NCI-H82 treated with DMSO at 0.1 percent for 48 hours (cell line): ENCODE data around the gene MAD1L1.
"Not testable (repeated sequence)": the region's sequence is repeated elsewhere in the genome, so short reads cannot be mapped to it uniquely, and the experiment has no call there.

Source experiments
- DNase-seq: peaks from one replicate; lab custom pipeline; 2025; ENCODE audit not compliant: unreplicated experiment; lab: John Stamatoyannopoulos, UW

Gene MAD1L1

DNA sequence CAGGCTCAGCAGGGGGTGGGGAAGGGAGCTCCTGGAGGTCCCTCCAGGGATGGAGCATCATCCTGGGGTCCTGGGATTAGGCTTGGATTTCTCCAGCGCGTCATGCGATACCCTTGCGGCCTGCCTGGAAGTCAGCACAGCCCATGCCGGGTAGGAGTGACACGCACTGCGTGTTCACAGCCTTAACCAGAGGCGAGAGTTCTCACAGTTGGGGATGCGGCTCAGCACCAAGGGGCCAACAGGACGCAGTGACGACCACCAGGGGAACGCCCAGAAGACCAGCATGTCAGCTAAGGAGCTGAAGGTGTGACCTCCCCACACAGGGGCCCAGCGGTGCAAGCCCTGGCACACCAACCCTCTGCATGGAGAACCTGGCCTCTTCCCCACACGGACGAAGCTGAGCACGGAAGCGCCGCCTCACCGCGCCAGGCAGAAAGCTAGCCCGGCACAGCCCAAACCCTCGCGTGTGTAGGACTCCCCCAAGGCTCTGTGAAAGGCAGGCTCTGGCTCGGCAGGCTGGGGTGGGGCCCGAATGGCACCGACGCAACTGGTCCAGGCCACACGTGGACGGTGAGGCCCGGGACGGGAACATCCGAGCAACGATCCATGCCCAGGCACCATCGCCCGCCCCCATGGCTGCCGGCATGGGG, 364.1 kb downstream of the MAD1L1 start:
- DNase-seq, result no peak

DNA sequence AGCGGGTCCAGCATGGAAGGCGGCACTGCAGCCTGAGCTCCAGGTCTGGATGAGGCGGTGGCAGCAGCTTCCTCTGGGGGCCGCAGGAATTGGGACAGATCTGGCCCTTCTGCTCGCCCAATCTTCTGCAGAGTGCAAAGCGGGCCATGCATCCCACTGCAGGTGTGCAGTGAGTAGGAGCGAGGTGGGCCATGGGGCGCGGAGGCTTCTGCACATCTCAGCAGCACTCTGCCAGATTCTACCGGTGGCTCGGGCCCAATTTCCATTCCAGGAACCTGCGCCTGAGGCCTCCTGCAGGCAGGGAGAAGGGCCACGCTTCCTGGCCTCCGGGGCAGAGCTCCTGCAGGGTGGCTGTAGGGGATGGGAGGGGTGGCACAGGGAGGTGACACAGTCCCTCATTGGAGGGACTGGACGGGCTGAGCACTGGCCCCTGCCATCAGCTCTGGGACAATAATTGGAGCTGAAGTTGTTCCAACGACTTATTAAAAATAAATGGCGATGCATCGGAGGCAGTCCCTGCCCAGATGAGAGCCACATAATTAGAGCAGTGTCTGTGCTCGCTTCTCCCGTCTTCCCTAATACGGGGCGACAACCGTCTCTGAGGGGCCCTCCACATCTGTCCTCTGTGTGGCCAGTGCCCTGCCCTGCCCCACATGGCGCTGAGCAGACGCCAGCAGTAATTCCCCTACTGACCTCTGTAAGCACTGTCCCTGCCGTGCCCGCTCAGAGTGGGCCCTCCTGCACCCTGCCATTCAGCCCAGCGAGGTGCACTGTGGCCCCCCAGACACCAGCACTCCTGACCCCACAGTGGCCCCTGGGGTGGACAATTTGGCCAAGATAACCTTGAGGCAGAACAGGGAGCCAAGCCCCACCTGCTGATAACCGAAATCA, 365.1 kb downstream of the MAD1L1 start:
- DNase-seq, result no peak

DNA sequence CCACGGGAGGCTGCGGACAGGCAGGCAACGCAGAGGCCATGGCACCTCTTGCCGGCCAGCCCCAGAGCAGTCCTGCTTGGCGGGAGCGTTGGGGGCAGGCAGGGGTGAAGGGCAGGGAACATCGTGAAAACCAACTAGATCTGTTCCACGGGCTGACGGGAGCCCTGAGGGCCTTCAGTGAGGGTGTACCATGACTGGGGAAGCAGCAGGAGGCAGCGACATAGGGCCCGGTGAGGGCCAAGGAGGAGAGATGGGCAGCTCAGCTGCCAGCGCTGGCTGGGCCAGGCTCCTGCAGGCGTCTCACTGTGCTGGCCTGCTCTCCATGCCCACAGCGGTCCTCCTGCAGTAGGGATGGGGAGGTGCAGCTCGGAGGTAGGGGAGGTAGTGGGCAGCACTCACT, 366.1 kb downstream of the MAD1L1 start:
- DNase-seq, result no peak

DNA sequence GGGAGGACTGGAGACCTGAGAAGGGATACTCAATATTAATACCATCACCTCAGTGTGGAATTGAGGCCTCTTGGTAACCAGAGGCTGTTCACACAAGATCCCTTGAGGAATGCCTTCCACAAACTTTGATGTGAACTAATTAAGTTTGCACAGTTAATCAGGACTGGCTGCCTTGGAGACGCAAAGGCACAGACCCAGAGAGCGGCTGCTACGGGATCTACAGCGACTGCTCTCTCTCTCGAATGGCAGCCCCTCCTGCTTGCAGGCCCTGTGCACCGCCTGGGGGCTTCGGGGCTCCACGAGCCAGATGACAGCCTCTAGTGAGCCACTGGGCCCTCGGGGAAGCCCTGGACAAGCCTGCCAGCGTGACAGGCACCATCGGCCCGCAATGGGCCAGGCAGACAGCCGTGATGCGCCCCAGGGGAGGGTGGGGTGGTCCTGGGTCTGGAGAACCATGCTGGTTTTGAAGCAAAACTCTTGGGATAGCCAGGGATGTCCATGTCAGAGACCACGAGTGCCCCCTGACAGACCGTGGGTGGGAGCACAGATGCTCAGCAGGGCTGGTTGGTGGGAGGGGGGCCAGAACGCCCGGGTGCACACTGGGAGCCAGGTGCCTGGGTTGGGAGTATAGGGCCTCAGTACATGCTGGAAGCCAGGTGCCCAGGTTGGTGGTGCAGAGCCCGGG, 367.0 kb downstream of the MAD1L1 start:
- no peak for DNase-seq

DNA sequence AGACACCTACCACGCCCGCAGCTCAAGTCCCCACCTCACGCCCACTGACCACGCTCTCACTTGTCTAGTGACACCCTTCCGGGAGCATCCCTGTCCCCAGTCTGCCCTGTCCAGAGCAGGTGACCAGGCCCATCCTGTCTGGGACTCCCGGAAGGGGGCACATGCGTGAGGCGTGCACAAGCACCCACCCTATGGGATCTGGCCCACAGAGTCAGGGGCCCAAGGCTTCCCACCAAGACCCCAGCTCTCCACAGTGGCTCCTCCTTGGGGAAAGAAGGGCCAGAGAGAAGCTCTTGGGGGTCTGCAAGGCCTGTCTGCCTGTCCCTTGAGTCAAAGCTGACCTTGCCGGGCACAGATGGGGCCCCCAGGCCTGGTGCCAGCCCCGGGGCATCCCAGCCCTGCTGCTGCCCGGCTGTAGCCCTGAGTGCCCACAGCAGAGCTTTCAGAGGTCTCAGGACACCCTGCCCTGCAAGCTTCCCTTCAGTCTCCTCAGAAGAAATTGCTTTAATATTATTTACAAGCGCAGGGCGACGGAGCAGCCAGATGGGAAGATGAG, 367.7 kb downstream of the MAD1L1 start:
- DNase-seq, result no peak

DNA sequence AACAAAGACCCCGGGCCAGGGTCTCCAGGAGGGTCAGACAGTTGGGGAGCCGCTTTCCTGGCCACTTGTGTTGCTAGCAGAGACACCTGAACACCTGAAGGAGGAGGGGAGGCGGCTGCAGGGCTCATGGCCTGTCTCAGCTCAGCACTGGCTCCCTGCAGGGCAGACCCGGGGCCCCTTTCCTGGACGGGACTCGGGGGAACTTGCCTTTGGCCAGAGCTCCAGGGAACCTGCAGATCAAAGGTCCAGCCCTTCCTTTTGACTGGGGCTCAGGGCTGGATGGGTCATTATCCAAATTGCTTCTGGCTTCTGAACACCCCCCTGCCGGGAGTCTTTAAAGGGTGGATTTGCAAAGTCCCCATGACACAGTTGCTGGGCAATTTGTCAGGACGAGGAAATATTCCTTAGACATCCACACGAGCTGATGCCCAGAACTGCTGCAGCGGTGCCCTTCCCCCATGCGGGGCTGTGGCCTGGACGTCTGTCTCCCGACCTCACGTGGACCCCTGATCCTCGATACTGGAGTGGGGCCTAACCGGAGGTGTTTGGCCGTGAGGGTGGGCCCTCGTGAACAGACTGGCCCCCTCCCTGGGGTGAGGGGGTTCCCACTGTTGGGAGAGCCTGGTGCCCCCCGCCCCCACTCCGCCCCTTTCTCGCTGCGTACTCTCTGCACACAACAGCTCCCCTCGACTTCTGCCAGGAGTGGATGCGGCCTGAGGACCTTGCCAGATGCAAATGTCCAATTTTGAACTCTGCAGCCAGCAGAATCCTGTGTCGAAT, 368.4 kb downstream of the MAD1L1 start:
- DNase-seq, result no peak

DNA sequence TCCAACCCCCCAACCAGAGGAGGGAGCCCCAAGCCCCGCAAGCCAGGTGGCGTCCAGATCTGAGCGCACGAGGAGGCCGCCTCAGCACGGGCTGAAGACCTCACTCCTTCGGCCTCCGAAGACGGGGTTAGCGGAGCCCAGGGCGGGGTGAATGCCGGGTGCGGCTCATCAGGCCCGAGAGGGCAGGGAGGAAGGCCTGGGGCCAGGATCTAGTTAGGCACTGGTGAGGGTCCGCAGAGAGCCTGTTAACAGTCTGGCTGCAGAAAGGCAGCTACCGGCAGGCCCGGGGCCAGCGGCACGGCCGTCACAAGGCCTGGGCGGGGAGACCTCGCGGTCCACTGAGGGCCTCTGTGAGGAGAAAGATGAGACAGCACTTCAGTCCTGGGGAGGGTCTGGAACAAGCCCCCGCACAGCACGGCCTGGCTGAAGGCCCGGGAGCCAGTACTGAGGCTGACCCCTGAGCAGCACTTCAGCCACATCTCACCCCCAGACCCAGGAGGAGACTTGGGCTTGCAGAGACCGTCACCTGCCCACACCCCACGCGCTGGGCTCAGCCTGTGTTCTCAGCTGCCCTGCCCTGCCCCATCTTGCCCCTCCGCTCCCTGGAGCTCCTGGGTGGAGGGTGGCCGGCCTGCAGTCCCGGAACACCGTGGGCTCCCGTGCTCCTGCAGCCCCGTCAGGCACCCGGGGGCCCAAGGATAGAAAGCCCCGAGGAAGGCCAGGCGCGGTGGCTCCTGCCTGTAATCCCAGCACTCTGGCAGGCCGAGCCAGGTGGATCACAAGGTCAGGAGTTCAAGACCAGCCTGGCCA, 369.4 kb downstream of the MAD1L1 start:
- DNase-seq, result no peak

DNA sequence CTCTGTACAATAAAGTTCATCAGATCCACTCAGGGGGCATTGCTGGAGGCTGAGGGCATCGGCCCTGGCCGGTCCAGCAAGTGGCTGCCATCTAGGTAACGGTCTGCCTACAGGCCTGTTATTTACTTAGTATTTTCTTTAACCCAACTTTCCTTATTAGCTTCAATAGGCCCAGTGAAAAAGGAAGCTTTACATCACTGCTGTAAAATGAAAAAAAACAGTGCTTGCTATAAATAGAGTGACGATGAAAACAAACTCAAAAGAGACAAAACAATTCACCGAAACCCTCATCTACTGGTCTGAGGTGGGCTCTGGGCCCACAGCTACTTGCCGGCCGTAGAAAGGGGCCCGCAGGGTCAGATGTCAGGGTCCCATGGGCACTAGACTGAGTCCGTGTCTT, 370.2 kb downstream of the MAD1L1 start:
- DNase-seq, result no peak

DNA sequence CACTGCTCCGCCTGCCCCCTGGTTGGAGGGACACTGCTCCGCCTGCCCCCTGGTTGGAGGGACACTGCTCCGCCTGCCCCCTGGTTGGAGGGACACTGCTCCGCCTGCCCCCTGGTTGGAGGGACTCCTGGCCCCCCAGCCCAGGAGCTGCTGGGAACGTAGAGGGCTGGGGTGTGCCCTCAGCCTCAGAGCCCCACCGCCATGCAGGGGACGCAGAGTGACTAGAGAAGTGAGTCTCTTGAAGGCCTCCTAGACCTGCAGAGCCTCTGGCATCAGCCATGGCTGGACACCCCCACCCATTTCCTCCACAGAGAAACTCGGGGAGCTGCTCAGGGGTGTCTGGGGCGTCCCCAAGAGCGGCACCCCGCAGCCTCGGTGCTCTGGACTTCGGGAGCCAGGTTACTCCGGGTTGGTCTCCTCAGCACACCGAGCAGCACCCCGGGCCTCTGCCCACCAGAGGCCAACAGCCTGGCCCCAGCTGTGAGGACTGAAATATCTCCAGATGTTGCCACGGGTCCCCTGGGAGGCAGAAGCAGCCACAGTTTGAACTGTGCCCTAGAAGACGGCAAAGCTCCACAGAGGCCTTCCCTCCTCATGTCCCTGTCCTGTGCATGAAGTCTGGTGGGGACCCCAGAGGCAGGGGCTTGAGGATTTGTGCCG, 370.8 kb downstream of the MAD1L1 start:
- no peak for DNase-seq

DNA sequence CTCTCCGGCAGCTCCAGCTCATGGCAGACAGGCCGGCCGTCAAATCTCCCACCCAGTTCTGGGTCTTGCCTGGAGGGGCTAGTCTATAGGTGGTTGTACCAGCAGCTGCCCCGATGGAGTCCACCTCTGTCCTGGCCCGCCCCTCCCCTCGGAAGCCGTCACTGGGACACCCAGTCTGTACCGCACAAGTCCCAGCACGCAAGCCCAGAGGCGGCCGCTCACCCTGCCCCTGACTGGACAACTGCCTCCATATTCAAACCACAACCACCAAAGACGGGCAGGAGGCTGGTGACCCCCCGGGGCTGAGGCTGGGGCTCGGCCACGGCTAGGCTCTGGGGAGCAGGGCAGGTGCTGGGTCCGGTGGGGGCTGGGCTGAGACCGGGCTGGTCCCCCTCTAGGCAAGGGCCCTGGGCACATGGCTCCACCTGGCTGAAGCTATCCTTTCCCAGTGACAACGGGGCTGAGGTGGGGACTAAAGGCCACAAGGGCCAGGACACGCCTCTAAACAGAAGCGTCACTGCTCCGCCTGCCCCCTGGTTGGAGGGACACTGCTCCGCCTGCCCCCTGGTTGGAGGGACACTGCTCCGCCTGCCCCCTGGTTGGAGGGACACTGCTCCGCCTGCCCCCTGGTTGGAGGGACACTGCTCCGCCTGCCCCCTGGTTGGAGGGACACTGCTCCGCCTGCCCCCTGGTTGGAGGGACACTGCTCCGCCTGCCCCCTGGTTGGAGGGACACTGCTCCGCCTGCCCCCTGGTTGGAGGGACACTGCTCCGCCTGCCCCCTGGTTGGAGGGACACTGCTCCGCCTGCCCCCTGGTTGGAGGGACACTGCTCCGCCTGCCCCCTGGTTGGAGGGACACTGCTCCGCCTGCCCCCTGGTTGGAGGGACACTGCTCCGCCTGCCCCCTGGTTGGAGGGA, 371.6 kb downstream of the MAD1L1 start:
- DNase-seq, result not testable (repeated sequence)

DNA sequence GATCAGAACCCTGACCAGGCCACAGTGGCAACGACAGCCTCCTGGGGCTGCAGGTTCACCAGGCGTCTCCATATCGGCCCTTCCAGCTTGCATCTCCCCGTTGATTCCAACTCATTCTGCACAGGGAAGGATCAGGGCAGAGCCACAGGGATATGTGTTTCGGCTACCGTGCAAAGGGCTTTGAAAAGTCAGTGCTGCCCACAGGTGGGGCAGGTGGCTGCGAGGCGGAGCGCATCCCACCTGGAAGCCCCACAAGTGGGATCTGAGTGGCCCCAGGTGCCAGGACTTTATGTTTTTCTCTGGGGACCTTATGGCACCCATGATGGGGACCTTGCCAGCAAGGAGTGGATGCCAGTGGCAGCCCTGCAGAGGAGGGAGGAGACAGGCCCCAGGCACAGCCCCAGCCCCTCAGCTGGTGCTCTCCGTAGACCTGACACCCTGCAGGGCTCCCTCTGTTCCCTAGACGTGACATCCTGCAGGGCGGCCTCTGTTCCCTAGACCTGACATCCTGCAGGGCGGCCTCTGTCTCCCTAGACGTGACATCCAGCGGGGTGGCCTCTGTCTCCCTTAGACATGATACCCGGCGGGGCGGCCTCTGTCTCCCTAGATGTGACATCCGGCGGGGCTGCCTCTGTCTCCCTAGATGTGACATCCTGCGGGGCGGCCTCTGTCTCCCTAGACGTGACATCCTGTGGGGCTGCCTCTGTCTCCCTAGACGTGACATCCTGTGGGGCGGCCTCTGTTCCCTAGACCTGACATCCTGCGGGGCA, 373.3 kb downstream of the MAD1L1 start:
- no peak for DNase-seq

DNA sequence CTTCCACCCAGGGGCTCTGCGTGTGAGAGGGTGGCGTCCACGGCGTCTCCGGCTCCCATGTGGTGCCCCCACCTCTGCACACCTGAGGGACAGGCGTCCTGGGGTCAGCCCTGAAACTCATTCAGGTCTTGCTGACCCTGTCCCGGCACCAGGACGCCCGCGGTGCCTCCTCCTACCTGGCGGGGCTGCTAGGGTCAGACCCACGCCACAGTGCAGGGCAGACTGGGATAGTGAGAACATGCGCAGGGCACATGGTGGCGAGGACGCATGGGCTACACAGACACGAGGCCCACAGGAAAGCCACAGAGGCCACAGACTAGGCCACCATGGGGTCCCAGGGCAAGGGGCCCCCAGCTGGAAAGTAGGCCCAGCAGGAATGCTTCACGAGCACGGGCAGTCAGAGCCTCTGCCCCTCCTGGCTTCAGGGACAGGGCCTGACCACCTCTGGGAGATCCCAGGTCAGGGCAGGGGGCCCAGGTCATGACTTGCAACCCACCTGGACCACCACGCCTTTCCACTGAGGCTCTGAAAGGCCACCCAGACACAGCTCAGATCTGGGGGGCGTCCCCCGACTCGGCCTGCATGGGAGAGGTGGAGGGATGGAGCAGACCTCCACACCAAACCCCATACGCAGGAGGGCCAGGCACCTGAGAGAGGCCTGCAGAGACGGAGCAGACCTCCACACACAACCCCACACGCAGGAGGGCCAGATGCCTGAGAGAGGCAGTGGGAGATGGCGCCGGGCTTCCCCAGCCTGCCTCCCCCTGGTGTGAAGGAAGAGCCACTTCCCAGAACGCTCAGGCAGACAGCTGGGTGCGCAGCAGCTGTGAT, 374.1 kb downstream of the MAD1L1 start:
- DNase-seq, result no peak

DNA sequence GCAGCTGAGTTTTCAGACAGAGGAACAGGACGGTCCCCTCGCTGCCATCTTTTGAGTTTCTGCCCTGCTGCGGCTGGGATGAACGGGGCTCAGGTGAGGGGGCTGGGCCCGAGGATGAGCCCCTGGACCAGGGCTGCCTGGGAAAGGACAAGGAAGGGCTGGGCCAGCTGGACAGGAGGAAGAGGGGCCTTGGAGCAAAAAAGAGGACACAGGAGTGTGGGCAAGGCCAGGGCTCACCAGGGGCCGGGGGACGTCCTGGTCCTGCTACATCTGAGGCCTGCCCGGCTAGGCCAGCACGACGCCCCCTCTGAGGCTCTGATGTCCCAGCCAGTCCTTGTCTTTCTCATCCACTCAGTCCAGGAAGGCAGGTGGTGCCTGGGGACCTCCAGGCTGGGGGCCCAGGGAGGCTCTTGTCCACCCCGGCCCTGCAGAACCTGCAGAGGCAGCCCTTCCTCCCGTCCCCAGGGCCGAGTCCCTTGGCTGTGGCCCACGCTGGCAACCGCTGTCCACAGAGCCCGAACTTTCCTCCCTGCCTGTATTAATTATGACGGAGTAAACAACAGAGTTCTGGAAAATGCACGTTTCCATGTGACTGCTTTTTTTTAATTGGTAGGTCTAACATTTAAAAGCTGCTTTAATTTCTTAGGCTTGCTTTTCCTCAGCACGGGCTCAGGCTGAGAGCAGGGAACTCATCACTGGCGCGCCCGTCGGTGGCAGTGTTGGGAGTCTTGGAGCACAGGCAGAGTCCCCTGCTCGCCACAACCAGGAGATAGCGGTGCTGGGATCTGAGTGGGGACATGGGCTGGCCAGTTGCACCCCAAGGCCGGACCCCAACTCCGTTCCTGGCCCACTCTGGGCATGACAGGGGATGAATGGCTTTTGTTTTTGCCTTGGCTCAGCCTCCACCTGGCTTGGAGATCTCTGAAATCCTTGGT, 375.0 kb downstream of the MAD1L1 start:
- DNase-seq, result no peak

DNA sequence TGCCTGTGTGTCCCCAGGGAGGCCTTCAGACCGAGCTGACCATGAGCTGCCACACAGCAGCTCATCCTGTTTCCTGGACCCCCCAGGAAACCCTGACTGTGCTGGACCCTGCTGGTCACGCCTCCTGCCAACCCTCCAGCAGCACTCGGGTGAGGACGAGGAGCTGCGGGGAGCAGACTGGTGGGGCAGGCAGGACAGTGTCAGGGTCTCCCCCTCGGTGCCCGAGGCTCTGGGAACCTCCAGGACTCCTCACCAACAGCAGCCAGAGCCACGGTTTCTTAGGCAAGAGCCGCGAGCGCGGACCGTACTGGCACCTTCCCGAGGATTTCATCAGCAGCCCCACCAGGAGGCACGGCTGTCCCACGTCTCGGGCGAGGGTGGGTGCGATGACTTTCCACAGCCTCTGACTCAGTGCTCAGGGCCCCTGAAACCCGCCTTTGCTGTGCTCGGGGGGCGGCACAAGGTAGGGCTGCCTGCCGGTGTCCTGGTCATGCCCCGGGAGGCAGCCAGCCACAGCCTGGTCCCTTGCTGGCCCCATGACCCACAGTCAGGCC, 375.8 kb downstream of the MAD1L1 start:
- DNase-seq, result no peak

DNA sequence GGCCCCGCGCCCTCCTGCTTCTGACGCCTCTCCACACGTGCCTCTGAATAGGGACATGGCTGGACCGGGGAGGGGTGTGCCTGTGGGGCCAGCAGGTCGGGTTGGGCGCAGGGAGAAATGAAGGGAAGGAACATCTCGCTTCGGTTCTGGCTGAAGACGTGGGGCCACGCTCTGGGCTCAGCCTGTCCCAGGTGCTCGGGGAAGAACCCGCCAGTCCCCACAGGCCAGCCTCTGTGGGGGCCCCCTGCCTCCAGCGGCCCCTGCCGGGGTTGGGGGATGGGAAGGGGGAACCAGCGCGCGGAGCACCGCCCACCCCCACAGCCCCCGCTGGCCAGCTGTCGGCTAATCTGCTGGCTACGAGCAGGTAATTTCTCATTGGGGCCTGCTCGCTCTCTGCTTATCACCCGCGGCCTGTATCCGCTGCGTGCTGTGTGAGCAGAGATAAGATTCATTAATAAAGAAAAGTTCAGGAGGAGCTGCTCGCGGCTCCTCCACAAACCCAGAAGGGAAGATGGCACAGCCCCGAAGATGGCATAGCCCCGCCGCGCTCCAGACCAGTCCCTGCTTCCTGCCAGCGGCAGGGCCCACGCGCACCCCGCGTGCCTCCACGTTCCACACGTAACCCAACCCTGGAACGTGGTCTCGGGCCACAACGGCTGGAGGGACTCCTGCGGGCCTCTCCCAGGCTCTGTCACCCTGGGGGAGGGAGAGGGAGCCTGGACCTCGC, 376.4 kb downstream of the MAD1L1 start:
- peak; percentile 22 for DNase-seq
